Medulla oblongata (tissue), 1 donor: ENCODE measurements around the gene STOM.

Experiments used
- DNase-seq: peaks from one replicate; pipeline ENCODE4 v3.0.0-alpha.2; 2015; ENCODE audit errors: extremely low spot score

STOM gene

DNA sequence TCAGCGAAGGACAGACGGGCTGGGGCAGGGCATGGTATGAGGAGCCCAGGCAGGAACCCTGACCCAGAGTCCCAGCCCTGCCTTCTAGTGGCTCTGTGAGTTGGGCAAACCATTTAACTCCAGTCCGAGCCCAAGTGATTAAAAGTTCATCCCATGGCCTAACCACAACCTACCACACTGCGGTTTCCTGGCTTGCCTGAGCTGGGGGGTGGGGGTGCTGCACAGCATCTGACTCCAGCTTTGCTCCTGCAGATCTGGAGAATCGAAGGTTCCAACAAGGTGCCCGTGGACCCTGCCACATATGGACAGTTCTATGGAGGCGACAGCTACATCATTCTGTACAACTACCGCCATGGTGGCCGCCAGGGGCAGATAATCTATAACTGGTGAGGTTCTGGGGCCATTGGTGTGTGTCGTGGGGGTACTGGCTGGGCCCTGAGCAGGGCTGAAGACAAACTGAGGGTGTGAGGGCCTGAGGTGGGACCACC lies 49.0 kb downstream of the STOM start:
- no peak for DNase-seq

GRCh38 chr9:121319383-121319780 lies 50.7 kb downstream of the STOM start:
- DNase-seq: no peak

GRCh38 chr9:121318631-121319382 lies 51.2 kb downstream of the STOM start:
- DNase-seq: no peak

- DNase-seq: peak; percentile 61
These were observed 52.1 kb downstream of the STOM start for GRCh38 chr9:121317737-121318630.

DNA sequence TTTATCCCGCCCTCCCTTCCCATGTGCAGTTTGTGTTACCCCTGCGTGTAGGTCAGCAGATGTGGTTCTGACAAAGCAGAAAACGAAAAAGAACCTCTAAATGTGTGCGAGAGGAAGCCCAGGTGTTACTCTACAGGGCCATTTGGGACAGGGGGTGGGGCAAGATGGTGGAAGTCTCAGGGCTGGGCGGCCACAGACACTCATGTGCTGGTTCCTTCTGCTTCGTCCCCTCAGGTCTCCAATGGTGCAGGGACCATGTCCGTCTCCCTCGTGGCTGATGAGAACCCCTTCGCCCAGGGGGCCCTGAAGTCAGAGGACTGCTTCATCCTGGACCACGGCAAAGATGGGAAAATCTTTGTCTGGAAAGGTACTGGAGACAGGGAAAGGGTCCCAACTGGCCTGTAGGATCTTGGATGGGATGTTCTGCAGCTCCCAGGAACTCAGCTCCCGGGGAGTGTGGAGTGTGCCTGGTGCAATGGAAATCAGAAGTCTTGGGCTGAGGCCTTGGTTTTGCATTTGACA lies 53.1 kb downstream of the STOM start:
- no peak for DNase-seq

- DNase-seq: no peak
These were observed 53.7 kb downstream of the STOM start for GRCh38 chr9:121316378-121316777.

DNA sequence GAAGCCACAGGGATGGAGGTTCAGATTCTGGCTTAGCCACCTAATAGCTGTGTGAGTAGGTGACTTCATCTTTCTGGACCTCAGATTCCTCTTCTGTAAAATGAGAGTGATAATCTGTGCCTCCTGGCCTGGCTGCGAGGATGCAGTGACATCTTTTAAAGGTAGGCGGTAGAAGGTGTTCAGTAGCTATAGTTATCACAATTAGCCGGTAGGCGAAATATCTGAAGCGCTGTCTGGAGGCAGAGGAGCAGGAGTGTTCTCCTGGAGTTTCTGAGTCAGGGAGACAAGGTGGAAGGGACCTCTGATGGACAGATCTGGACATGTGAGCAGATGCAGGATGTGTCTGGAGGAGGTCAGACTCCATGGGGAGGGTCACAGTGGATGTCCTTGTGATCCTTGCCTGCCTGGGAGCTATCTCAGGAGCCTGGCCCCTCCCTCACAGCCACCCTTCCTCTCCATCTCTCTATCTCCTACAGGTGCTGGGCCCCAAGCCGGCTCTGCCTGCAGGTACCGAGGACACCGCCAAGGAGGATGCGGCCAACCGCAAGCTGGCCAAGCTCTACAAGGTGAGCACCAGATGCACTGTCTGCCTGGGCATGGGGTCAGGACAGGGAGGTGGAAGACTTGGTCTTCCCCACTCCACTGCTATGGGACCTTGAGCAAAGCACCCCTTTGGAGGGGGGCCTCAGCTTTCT lies 56.4 kb downstream of the STOM start:
- no peak for DNase-seq

- no peak for DNase-seq
These were observed 57.9 kb downstream of the STOM start for GRCh38 chr9:121312169-121312568.

DNA sequence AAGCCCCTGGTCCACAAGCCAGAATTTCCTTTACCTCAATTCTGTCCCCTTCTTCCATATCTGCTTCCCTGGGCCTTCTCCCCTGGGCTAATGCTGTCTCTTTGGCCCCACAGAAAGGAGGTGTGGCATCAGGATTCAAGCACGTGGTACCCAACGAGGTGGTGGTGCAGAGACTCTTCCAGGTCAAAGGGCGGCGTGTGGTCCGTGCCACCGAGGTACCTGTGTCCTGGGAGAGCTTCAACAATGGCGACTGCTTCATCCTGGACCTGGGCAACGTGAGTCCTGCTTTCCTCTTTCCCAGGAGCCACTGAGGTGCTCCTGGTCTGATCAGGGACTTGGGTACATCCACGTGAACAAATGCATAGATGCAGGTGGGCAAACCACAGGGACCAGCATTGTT lies 59.5 kb downstream of the STOM start:
- no peak for DNase-seq

DNA sequence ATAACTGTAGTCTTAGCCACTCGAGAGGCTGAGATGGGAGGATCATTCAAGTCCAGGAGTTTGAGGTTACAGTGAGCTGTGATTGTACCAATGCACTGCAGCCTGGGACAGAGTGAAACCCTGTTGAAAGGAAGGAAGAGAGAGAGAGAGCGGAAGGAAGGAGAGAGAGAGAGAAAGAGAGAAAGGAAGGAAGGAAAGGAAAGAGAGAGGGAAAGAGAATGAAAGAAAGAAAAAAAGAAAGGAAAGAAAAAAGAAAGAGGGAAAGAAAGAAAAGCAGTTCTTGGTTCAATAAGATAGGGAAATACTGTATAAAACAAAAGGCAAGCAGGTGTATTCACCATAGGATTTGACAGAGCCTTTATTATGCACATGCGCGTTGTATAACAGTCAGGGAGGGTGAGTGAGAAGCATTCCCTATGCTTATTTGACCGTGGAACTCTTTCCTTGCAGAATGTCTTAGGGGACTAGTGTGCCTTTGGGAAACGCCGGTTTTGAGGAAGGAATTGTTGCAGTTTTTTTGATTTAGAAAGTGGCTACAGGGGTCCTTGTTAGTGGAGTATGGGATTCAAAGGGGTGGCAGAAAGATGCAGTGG lies 60.1 kb downstream of the STOM start:
- no peak for DNase-seq

- no peak for DNase-seq
These were observed 60.9 kb downstream of the STOM start for GRCh38 chr9:121309171-121309570.

DNA sequence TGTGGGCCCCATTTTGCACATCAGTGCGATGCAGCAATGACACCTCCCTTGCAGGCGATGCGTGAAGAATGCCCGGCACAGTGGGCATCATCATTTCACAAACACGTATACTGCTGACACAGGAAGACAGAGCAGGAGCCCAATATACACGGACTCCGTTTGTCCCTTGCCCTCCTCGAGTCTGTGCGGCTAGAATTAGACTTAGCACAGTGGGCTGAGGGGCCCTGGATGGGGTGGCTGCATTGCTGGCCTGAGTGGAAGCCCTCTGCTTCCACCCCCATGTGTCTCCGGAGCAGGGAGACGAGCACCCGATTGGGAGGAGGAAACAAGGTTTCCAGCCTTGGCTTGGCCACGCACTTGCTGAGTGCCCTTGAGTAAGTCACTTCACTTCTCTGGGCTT lies 61.3 kb downstream of the STOM start:
- no peak for DNase-seq

DNA sequence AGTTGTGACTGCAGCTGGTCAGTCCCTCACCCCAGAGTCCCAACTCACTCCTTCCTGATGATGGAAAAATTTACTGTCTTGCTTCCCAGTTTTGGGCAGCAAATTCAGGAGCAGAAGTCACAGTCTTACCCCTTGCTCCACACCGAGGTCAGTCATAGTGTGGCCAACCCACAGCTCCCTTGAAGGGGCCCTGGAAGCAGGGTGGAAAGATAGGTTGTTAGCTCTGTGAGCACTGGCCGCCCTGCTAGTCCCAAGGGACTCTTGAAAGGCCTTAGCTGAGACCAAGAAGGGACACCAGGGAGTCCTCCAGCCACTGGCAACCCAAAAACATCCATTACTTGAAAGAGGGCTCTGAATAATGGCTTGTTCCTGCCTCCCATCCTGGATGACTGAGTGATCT lies 62.1 kb downstream of the STOM start:
- no peak for DNase-seq

DNA sequence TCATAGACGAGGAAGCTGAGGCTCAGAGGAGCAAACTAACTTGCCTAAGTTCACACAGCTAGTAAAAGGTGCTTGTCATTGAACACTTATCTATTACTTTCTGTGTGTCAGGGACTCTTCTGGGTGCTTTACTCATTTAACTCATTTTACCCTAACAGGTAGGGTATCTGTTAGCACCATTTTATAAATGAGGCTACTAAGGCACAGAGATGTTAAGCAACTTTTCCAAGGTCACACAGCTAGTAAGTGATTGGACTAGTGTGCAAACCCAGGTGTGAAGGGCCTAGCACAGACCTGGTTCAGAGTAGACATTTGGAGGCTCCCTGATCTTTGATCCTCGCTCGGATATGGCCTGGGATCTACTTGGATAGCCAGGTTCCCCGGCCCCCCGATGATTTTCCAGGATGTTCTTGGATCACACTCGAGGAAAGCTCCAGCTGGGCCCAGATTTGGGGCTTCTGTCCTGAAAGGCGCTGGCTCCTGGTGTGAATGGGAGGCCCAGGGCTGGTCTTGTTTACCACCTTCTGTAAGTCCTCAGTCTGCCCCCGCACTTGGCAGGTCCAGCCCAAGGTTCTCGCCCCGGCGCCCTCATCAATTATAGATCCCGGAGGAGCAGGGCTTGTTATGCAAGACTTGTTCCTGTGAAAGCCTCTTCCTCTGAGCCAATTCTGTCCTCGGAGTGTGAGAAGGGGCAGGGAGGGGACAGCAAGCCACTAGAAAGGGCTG lies 64.6 kb downstream of the STOM start:
- DNase-seq: peak; percentile 44

GRCh38 chr9:121304707-121305106 lies 65.3 kb downstream of the STOM start:
- no peak for DNase-seq

DNA sequence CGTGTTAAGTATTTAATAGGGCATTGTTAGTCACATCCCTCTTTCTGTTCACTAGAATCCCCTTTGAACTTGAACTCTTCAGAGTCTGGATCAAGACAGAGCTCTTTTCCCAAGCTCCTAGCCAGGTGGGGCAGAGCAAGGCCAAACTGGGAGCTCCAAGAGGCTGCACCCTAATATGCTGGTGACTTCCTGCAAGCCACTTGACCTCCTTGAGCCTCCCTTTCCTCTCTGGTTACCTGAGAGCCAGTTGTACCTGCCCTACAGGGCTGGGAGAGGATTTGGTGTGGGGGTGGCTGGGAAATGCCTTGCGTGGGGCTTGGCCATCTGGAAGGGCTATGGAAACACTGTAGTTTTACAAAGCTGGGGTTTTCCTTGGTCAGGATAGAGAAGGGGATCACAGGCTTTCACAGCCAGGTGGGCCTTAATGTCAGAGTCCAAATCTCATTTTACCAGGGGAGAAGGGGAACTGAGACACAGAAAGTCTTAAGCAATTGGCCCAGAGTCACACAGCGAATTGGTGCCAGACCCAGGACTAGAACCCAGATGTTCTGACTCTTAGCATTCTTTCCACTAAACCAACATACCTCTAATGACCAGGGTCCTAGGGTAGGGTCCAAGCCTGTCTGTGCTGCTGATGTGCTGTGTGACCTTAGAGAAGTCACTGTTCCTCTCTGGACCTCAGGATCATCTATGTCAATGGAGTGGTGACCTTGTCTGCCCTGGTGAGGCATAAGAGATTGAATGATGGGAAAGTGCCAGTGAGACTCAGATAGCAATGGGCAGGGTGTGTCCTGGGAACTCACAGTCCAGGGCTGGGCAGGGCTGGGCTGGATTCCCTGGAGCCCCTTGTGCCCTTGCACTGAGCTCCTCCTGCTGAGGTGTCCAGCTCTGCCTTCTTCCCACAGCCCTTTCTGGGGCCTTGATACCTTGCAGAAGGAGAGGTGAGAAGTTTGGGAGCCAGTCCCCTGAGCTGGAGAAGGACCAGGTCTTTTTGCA lies 66.3 kb downstream of the STOM start:
- DNase-seq: no peak

- DNase-seq: no peak
These were observed 67.3 kb downstream of the STOM start for GRCh38 chr9:121302786-121303185.

GRCh38 chr9:121302341-121302740 lies 67.7 kb downstream of the STOM start:
- no peak for DNase-seq

DNA sequence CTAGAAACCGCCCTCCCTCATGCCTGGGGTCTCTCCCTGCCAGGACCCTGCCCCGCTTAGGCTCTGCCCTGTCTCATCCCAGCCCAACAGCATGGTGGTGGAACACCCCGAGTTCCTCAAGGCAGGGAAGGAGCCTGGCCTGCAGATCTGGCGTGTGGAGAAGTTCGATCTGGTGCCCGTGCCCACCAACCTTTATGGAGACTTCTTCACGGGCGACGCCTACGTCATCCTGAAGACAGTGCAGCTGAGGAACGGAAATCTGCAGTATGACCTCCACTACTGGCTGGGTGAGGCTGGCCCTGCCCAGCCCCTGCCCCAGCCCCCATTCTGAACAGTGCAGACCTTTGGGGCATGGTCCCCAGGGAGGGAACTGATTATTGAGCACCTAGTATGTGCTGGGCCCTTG lies 68.2 kb downstream of the STOM start:
- DNase-seq: no peak
